Hair follicle dermal papilla cell (primary cell): ENCODE data around the gene PPY. TPM values are rescaled to one million over a fixed set of nuclear protein-coding genes. Genes with fewer than 3 reads are reported as not detected.

Experiments used
- total RNA-seq: library from RNA; depleted of rRNA; stranded (reverse); fragments of >200 nt; gene quantifications from 2 replicates; pipeline ENCODE4 v1.2.3, GENCODE V29; 2012

PPY gene
- total RNA-seq: not detected in 2 replicates

GRCh38 chr17:43942051-43942685, at the start of gene PPY:
Gene PPY, minus strand, starts transcription at chr17:43942476. Its CDS starts 822 bp downstream, at chr17:43941654.

GRCh38 chr17:43953746-43954145, 11.5 kb upstream of the PPY start, which contains the start of gene PYY:
Gene PYY, minus strand, starts transcription at chr17:43953940. Its CDS starts 457 bp downstream, at chr17:43953483.

GRCh38 chr17:43907425-43907981, 34.8 kb downstream of the PPY start, which contains the start of gene MPP2:
Gene MPP2, minus strand, starts transcription at chr17:43907536. Its CDS starts 3,076 bp downstream, at chr17:43904460.

Other genes starting within 250 kb of the PPY start
- gene SOST, start 183.7 kb downstream of the PPY start, total RNA-seq: 0.16 TPM in 1 of 2 replicates, not detected in the other
- 67.3 and 75.3 TPM in 2 replicates for gene DUSP3, start 163.5 kb downstream of the PPY start, total RNA-seq
- not detected in 2 replicates for gene CFAP97D1, start 162.0 kb downstream of the PPY start, total RNA-seq
- gene MPP3, start 109.3 kb downstream of the PPY start, total RNA-seq: 13.8 and 18.3 TPM in 2 replicates
- not detected in 2 replicates for gene CD300LG, start 95.3 kb downstream of the PPY start, total RNA-seq
- gene MPP2, start 34.9 kb downstream of the PPY start, total RNA-seq: 2.9 and 3.4 TPM in 2 replicates
- gene PYY, start 11.5 kb upstream of the PPY start, total RNA-seq: not detected in 2 replicates
- gene NAGS, start 62.1 kb upstream of the PPY start, total RNA-seq: 1.1 and 2.1 TPM in 2 replicates
- 35.3 and 35.9 TPM in 2 replicates for gene TMEM101, start 72.5 kb upstream of the PPY start, total RNA-seq
- gene LSM12, start 124.2 kb upstream of the PPY start, total RNA-seq: 61.9 and 62.1 TPM in 2 replicates
- gene G6PC3, start 128.3 kb upstream of the PPY start, total RNA-seq: 25.5 and 27.6 TPM in 2 replicates
- gene HDAC5, start 181.2 kb upstream of the PPY start, total RNA-seq: 133 and 147 TPM in 2 replicates
- 0.81 and 1.7 TPM in 2 replicates for gene HROB, start 199.5 kb upstream of the PPY start, total RNA-seq
- not detected in 2 replicates for gene ASB16, start 228.2 kb upstream of the PPY start, total RNA-seq
- gene TMUB2, start 244.5 kb upstream of the PPY start, total RNA-seq: 35.9 and 38.9 TPM in 2 replicates